GM19099 (cell line): Measurements from ENCODE around the gene TIGIT.

Experiments
- POLR2A ChIP-seq: IDR thresholded peaks from 3 replicates; pipeline ENCODE4 v1.6.1; 2011; ENCODE audit warnings: low read depth; ENCODE audit not compliant: insufficient read length; ENCODE audit errors: extremely low read depth

The TIGIT gene

DNA sequence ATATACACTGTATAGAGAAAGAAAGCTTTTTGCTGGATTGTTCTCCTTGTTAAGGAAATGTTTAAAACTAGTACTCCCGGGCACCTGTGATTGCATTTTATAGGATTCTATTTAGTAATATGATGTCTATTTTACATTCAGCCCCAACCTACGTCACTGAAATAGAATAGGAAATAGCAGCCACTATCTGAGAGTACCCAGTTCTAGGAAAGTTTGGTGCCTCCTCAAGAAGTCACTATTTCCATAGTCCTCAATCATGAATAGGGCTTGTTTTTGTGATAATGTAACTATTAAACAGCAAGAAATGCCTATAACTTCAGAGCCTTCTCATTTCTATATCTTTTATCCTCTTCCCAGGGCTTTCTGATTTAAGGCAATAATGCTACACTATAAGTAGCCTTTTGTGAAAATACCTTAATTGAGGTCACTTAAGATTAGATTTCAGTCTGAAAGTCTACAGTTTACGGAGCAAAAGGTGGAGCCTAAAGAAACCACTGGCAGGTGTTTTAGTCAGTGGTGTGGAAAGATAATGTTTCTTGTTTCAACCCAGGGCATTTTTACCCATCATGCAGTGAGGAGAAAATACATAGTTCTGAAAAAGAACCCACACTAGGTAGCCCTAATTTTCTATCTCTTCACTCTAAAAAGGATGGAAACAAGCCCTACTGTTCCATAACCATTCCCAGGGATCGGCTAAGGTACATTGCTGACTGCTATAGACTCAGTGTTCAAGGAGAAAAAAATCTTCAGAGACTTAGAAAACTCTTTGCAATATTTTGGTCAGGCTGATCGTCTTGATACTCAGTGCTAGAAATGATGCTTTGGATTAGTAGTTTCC, 38.7 kb downstream of the TIGIT start:
- no peak for TF ChIP-seq POLR2A

- TF ChIP-seq POLR2A, result no peak
Observed at GRCh38 chr3:114333180-114333922, 39.5 kb downstream of the TIGIT start.

DNA sequence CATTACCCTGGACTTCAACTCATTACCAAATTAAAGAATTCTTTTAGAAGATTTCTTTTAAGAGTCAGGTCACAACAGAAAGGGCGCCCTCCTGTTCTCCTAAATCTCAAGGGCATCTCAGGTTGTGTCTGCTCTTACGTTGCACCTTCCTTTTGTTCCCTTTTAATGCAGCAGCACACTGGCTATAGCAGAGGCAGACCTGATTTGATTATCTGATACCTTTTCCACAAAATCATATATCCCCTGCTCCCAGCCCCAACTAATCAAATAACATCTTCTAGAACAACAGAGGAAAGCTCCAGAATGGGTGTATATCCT, 40.1 kb downstream of the TIGIT start:
- TF ChIP-seq POLR2A, result no peak

- TF ChIP-seq POLR2A, result no peak
Observed at GRCh38 chr3:114336122-114336697, 42.4 kb downstream of the TIGIT start.

DNA sequence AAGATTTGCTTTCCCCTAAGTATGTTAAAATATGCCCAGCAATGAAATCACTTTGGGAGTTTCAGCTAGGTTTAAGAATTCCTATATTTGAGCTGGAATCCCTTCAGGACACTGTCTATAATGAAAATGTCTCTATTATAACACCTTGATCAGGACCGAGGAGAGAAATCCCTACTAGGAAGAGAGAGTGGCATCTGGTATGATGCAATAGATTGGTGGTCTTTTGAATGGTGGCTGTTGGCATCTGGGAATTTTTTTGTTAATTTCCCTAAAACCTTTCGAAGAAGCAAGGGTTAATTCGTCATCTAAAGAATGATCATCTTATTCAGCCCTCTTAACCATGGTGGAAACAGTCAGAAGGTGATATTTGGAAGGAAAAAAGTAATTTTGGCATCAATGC, 43.0 kb downstream of the TIGIT start:
- TF ChIP-seq POLR2A, result no peak

DNA sequence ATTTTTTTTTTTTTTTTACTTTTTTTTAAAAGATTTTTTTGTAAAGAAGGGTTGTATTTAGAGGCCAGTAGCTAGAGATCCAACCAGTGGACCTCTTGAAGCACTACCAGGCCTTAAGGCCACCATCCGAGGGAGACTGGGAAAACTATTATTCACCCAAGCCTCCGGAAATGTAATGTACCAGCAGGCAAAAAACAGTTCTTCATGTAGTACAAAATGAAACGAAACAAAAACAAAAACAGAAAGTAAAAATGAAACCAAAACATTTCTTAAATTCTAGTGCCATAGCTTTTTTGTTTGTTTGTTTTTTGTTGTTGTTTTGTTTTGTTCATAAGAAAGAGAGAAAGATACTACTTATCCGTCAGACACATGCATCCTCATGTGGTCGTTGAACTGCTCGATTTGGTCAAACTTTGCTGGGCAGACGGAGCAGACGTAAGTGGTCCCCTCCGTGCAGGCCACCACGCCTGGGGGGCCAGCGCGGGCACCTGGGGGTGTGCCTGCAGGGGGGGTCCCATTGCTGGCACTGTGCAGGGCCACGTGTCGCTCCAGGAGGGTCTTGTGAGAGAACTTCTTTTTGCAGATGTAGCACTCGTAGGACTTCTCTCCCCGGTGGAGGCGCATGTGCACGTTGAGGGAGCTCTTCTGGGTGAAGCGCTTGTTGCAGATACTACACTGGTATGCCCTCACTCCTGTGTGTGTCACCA, 45.0 kb downstream of the TIGIT start:
- no peak for TF ChIP-seq POLR2A

DNA sequence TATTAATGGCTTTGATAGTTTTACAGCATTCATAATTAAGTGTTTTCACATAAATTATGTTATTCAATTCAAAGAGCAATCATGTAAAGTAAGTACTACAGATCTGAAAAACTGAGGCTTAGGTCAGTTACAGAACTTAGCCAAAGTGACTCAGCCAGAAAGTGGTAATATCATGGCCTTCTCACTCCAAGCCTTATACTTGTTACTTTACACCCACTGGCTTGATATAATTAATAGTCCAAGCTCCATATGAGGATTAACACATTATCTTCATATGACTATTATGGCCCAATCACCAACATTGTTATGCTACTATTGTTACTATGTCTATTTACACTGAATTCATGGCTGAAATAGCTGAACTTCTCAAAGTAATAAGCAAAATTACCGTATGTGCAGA, 50.7 kb downstream of the TIGIT start:
- TF ChIP-seq POLR2A, result no peak

- no peak for TF ChIP-seq POLR2A
Observed at GRCh38 chr3:114350271-114350670, 56.4 kb downstream of the TIGIT start.

GRCh38 chr3:114350690-114351089, 56.9 kb downstream of the TIGIT start:
- TF ChIP-seq POLR2A, result no peak

DNA sequence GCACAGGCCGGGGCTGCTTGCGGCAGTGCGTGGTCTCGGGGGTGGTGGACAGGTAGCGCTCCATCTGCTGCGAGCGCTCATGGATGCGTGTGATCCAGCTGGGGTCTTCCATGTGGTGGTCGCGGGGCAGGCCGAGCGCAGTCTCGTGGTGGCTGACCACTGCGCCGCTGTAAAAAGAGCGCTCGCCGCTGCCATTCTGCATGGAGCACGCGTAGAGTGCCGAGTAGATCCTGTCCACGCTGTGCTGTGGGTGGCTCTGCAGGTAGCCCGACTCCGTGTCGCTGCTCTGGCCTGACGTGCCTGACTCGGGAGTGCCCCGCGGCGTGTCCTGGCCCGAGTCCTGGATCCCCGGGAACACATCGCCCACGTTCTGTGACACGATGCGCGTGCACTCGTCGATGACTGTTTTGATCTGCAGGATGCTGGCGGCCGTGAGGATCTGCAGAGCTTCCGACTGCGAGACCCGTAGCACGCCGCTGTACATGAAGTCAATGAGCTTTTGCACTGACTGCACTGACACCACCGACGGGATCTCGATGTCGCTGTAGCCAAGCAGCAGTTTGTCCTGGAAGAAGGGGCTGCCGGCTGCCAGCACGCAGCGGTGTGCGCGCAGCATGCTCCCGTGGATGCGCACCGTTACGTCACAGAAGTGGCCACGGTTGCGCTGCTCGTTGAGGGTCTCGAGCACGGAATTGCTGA, 57.4 kb downstream of the TIGIT start:
- no peak for TF ChIP-seq POLR2A

DNA sequence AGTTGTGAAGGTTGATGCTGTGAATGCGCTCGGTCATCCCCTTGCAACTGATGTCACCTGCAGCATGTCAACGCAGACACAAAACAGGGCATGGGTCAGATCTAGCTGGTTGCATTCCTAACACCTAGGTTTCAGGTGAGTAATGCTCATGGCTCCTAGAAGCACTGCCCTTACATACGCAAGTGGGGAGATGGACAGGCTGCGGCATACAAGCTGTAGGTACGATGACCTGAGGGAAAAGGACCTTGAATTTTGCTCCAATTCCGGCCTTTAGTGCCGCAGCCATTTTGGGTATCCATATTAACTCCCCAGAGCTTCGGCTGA, 58.0 kb downstream of the TIGIT start:
- TF ChIP-seq POLR2A, result no peak

DNA sequence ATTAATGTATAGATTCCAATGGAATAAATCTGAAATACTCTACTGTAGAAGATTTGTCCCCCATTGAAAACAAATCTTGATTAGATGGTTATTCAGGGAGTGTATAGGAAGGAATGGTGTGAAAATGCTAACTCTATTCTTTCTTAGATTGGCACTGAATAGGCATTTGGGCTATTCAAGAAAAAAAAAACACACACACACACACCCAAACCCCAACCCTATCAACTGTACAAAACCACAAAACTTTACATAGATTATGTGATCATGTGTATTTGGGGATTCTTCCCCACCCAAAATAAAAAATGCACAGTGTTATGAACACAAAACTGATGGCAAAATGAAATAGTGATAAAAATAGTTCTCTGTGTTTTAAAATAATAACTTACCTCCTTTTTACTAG, 61.8 kb downstream of the TIGIT start:
- TF ChIP-seq POLR2A, result no peak

- no peak for TF ChIP-seq POLR2A
Observed at GRCh38 chr3:114356066-114356465, 62.2 kb downstream of the TIGIT start.

GRCh38 chr3:114356525-114356924, 62.7 kb downstream of the TIGIT start:
- TF ChIP-seq POLR2A, result no peak
